Fibroblast of gingiva (primary cell): ENCODE data around the gene TUBGCP3.
A peak's percentile ranks its signal among the peaks of the same experiment; 100 is the strongest.

Experiments
- DNase-seq: peaks from one replicate; pipeline ENCODE4 v3.0.0-alpha.2; 2011; ENCODE audit warnings: low read depth

Gene TUBGCP3

GRCh38 chr13:112616586-112617362, 28.8 kb upstream of the TUBGCP3 start:
- peak; percentile 39 for DNase-seq

- DNase-seq = no peak
Observed at GRCh38 chr13:112615391-112615790, 27.4 kb upstream of the TUBGCP3 start.

- no peak for DNase-seq
Observed at GRCh38 chr13:112614835-112615234, 26.9 kb upstream of the TUBGCP3 start.

- DNase-seq = no peak
Observed at GRCh38 chr13:112608212-112608611, 20.3 kb upstream of the TUBGCP3 start.

GRCh38 chr13:112606109-112607001, 18.4 kb upstream of the TUBGCP3 start:
- peak; percentile 87 for DNase-seq

GRCh38 chr13:112605531-112605990, 17.6 kb upstream of the TUBGCP3 start:
- DNase-seq = no peak

GRCh38 chr13:112603641-112604225, 15.8 kb upstream of the TUBGCP3 start:
- DNase-seq = no peak

GRCh38 chr13:112602189-112602588, 14.2 kb upstream of the TUBGCP3 start:
- DNase-seq = no peak

GRCh38 chr13:112601371-112601770, 13.4 kb upstream of the TUBGCP3 start:
- no peak for DNase-seq

- DNase-seq = no peak
Observed at GRCh38 chr13:112596235-112596634, 8.3 kb upstream of the TUBGCP3 start.

GRCh38 chr13:112592647-112593046, 4.7 kb upstream of the TUBGCP3 start:
- no peak for DNase-seq

- DNase-seq = no peak
Observed at GRCh38 chr13:112592181-112592580, 4.2 kb upstream of the TUBGCP3 start.

GRCh38 chr13:112588490-112589297, 741 bp upstream of the TUBGCP3 start:
- no peak for DNase-seq

- DNase-seq = peak; percentile 86
Observed at GRCh38 chr13:112587212-112587763, 665 bp downstream of the TUBGCP3 start.

GRCh38 chr13:112586334-112586960, 1.5 kb downstream of the TUBGCP3 start:
- DNase-seq = no peak

- DNase-seq = no peak
Observed at GRCh38 chr13:112583592-112584277, 4.2 kb downstream of the TUBGCP3 start.

GRCh38 chr13:112582263-112582662, 5.7 kb downstream of the TUBGCP3 start:
- no peak for DNase-seq

- DNase-seq = no peak
Observed at GRCh38 chr13:112580912-112581311, 7.0 kb downstream of the TUBGCP3 start.

- DNase-seq = no peak
Observed at GRCh38 chr13:112580211-112580610, 7.7 kb downstream of the TUBGCP3 start.

- DNase-seq = no peak
Observed at GRCh38 chr13:112579310-112579843, 8.6 kb downstream of the TUBGCP3 start.
